DOHH2 (cell line): ENCODE results near the gene RAB40C.

Source experiments
- EZH2phosphoT487 ChIP-seq: fragments of 200-600 bp; sonication (generic); IDR thresholded peaks from 2 replicates; pipeline ENCODE4 v1.6.1; 2017; ENCODE audit warnings: borderline replicate concordance, mild to moderate bottlenecking, antibody characterized with exemption, low read length, moderate library complexity, mixed read lengths
- TF ChIP-seq, protein P1 (sequence below): fragments of 200-600 bp; sonication (generic); IDR thresholded peaks from one replicate; pipeline ENCODE4 v1.5.1; 2014; ENCODE audit warnings: antibody characterized with exemption, mild to moderate bottlenecking, low read depth, low read length; ENCODE audit not compliant: poor library complexity, severe bottlenecking

DNA sequence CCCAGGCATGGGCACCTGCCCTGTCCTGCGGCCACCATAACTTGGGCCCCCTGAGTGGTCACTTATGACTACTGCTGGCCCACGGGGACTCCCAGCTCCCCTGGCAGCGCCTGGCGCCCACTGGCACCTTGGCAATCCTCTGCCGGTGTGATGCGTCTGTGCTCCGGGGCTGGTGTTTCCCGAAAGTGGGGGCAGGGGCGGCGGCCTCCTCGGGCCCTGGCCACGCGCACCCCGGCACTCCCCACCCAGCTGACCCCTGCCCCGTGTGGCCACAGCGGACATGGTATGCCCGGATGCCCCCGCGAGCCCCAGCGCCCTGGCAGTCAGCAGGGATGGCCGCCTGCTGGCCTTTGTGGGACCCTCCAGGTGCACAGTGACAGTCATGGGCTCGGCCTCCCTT is 67.6 kb downstream of the RAB40C start:
- TF ChIP-seq, protein P1, sequence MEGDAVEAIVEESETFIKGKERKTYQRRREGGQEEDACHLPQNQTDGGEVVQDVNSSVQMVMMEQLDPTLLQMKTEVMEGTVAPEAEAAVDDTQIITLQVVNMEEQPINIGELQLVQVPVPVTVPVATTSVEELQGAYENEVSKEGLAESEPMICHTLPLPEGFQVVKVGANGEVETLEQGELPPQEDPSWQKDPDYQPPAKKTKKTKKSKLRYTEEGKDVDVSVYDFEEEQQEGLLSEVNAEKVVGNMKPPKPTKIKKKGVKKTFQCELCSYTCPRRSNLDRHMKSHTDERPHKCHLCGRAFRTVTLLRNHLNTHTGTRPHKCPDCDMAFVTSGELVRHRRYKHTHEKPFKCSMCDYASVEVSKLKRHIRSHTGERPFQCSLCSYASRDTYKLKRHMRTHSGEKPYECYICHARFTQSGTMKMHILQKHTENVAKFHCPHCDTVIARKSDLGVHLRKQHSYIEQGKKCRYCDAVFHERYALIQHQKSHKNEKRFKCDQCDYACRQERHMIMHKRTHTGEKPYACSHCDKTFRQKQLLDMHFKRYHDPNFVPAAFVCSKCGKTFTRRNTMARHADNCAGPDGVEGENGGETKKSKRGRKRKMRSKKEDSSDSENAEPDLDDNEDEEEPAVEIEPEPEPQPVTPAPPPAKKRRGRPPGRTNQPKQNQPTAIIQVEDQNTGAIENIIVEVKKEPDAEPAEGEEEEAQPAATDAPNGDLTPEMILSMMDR = no peak
- TF ChIP-seq EZH2phosphoT487 = no peak
